SW 1271 (cell line): Measurements from ENCODE around the gene OR2AG2.

Experiments
- DNase-seq, 2 experiments: peaks; one replicate each; lab custom pipeline; 2025; lab: John Stamatoyannopoulos, UW

Gene OR2AG2

DNA sequence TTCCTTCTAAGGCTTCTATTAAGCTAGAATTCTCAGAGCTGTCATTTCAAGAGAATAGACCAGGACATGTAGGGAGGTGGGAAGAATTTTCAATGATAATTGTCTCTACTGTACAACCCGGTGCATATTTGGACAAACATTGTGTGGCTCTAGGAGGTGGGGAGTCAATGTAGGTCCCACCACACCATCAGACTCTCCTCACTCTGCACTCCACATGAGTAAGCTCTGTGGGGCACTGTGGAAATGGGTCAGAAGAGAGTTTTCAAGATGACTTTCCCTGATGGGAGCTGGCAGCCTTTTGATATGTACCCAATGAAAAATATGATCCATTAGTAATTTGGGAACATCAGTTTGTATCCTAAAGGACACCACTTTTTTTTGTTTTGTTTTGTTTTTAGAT, 33.2 kb downstream of the OR2AG2 start:
- no peak for DNase-seq

DNA sequence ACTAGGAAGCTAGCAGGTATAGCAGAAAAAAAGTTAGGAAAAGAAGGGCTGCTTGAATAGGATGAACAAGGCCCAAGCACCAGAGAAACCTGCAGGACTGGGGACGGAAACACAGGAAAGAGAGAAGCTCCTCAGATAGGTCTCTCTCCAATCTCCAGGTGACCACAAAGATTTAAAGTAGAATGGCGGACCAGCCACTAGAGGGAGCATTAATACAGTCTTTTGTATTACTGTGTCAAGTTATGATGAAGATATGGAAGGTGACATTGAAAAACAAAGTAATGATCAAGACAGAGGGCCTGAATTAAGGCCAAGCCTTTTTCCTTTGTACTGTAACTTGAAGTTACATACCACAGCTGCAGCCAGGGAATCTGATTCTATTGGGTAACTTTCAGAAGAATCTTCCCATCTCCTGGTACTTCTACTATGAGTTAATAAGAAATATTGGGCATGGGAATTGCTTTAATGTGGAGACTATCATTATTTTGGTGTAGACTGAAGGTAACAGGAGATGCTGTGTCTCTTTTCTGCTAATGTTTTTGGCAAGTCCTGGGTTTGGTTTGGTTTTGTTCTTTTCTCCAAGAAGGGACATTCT, 33.8 kb downstream of the OR2AG2 start:
- DNase-seq = peak; percentile 13 to 48

GRCh38 chr11:6736495-6737121, 35.2 kb downstream of the OR2AG2 start:
- no peak for DNase-seq

GRCh38 chr11:6735306-6735705, 36.5 kb downstream of the OR2AG2 start:
- no peak for DNase-seq

DNA sequence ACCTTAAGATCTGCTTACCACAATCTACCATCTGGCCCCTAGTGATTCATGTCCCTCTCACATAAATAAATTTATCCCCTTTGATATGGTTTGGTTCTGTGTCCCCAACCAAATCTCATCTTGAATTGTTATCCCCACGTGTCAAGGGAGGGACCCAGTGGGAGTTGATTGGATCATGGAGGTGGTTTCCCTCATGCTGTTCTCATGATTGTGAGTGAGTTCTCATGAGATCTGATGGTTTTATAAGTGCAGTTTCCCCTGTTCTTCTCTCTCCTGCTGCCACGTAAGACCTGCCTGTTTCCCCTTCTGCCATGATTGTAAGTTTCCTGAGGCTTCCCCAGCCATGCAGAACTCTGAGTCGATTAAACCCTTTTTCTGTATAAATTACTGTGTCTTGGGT, 37.2 kb downstream of the OR2AG2 start:
- no peak for DNase-seq

- DNase-seq = no peak
Observed at GRCh38 chr11:6733326-6734275, 38.2 kb downstream of the OR2AG2 start.

- no peak for DNase-seq
Observed at GRCh38 chr11:6727971-6728760, 43.6 kb downstream of the OR2AG2 start.

GRCh38 chr11:6725386-6725896, 46.3 kb downstream of the OR2AG2 start:
- DNase-seq = no peak

DNA sequence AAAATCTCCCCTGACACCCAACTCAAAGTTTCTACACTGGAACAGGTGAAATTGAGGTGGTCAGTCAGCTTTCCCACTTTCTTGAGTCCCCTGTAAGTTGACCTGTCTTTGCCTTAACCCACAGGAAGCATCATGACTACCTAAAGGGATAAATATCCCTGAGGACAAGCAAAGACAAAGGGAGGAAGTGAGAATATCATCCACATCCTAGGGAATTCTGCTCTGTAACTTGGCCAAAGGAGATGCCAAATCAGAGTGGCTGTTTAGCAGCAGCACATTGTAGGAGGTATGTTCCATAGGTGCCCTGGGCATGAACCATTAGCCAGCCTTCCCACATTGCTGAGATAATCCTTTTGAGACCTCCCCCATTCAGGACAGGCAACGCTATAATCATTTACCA, 47.8 kb downstream of the OR2AG2 start:
- no peak for DNase-seq

DNA sequence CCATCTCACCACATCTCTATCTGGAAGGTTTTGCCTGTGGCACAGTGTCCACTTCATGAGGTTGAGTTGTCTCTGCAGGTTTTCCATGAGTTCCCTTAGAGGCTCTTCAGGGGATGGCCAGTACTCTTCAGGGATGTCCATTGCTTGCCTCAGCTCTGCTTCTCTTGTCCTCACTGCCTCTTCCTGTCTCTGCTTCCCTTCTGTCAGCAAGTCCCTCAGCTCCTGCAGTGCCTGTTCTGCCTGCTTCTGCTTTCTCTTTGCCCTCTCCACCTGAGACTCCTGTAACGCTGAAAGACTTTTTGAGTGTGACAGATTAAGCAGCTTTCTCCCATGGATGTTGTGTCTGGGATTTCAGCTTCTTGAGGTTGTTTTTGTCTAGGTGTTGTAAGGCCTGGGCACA, 50.4 kb downstream of the OR2AG2 start:
- no peak for DNase-seq

GRCh38 chr11:6719576-6719975, 52.2 kb downstream of the OR2AG2 start:
- no peak for DNase-seq

GRCh38 chr11:6717426-6717825, 54.4 kb downstream of the OR2AG2 start:
- DNase-seq = no peak
